K562 (cell line): ENCODE results near the gene PRKG1. TPM values are rescaled to one million over a fixed set of nuclear protein-coding genes. Genes with fewer than 3 reads are reported as not detected.

Experiments used
- ATAC-seq: fragments of 200-7000 bp; cut with Tn5 transposase; 3 replicates; pipeline ENCODE4 v1.9.1; 2020; ENCODE audit warnings: moderate library complexity
- BruUV-seq: library from RNA; stranded (reverse); fragments of 400-500 nt; replicated peaks from 2 replicates; lab custom pipeline; 2021; lab: Mats Ljungman, UMichigan
- CTCF ChIA-PET: fragments of 300-600 bp; formaldehyde crosslinking; extraction: SDS; loops from one replicate; lab custom pipeline; 2021; ENCODE audit warnings: low intra/inter-chr PET ratio; lab: Yijun Ruan, JAX
- POLR2A ChIA-PET: fragments of 300-600, 350-650 bp; sonication (Branson Sonifier 250); formaldehyde crosslinking; extraction: SDS; loops from one replicate; lab custom pipeline; 2021; ENCODE audit warnings: antibody characterized with exemption, inconsistent platforms; lab: Yijun Ruan, JAX
- DNase-seq, 4 experiments: peaks; one replicate each; pipeline versions ENCODE4 v3.0.0 to v3.0.0-alpha.2; 2011 to 2018; ENCODE audit warnings: low spot score in 3 of 4, mixed read lengths in 3 of 4; ENCODE audit errors: extremely low read depth in 1 of 4
- FAIRE-seq: peaks from 2 replicates; lab custom pipeline; 2011; peaks lifted over from hg19 to GRCh38; lab: Jason Lieb, UNC
- H2AFZ ChIP-seq: 2 replicates; pipeline ENCODE4 v1.6.0; 2011; ENCODE audit warnings: low read depth, low read length, control low read depth, inconsistent platforms
- H3K27ac ChIP-seq: fragments of 200-600 bp; 3 replicates; pipeline ENCODE4 v1.8.0; 2011; ENCODE audit warnings: low read depth, mild to moderate bottlenecking, control low read depth, inconsistent platforms, low read length, moderate library complexity, mixed read lengths; ENCODE audit errors: extremely low read depth
- H3K27me3 ChIP-seq, 2 experiments: fragments of 300-600 bp in 1 of 2; 2 replicates in 1 of 2; 3 replicates in 1 of 2; pipeline versions ENCODE4 v1.6.0 to v1.8.0; 2011; ENCODE audit warnings: inconsistent platforms in 2 of 2, low read length in 2 of 2, mild to moderate bottlenecking in 1 of 2, mixed read lengths in 1 of 2, moderate library complexity in 1 of 2; ENCODE audit not compliant: control insufficient read depth in 2 of 2, insufficient read depth in 2 of 2
- H3K36me3 ChIP-seq: fragments of 300-600 bp; 3 replicates; pipeline ENCODE4 v1.8.0; 2011; ENCODE audit warnings: mild to moderate bottlenecking, low read length, inconsistent platforms; ENCODE audit not compliant: control insufficient read depth, insufficient read depth
- H3K4me1 ChIP-seq, 2 experiments: fragments of 200-600 bp in 1 of 2; replicated peaks in 1 of 2; 2 replicates in 1 of 2; 3 replicates in 1 of 2; pipeline versions ENCODE4 v1.5.1 to v1.8.0; 2011; ENCODE audit warnings: inconsistent platforms in 2 of 2, low read length in 2 of 2, mild to moderate bottlenecking in 1 of 2, mixed read lengths in 1 of 2, moderate library complexity in 1 of 2; ENCODE audit not compliant: control insufficient read depth in 2 of 2, insufficient read depth in 2 of 2
- H3K4me2 ChIP-seq: 2 replicates; pipeline ENCODE4 v1.6.1; 2011; ENCODE audit warnings: low read length, control low read depth, inconsistent platforms, mixed read lengths; ENCODE audit not compliant: insufficient read depth
- H3K4me3 ChIP-seq: fragments of 200-600 bp; sonication (generic), shearing (Covaris generic); 2 replicates; pipeline ENCODE4 v1.5.1; 2016; ENCODE audit warnings: control low read depth, inconsistent platforms
- H3K79me2 ChIP-seq: fragments of 200-600 bp; 3 replicates; pipeline ENCODE4 v1.8.0; 2011; ENCODE audit warnings: low read length, inconsistent platforms; ENCODE audit not compliant: control insufficient read depth, insufficient read depth
- H3K9ac ChIP-seq, 2 experiments: 2 replicates each; pipeline versions ENCODE4 v1.6.0 to v1.6.1; 2011; ENCODE audit warnings: low read depth in 2 of 2, low read length in 2 of 2, control low read depth in 1 of 2, inconsistent platforms in 1 of 2, mild to moderate bottlenecking in 1 of 2, mixed read lengths in 1 of 2; ENCODE audit not compliant: insufficient read depth in 1 of 2
- H3K9me1 ChIP-seq: one replicate; pipeline ENCODE4 v1.6.0; 2011; ENCODE audit warnings: inconsistent platforms, mild to moderate bottlenecking, low read length, moderate library complexity; ENCODE audit not compliant: control insufficient read depth, insufficient read depth
- H3K9me3 ChIP-seq: replicated peaks from 2 replicates; pipeline ENCODE4 v1.5.1; 2011; ENCODE audit warnings: low read depth, low read length, inconsistent platforms; ENCODE audit not compliant: control insufficient read depth, insufficient read depth
- H4K20me1 ChIP-seq: replicated peaks from 2 replicates; pipeline ENCODE4 v1.6.1; 2011; ENCODE audit warnings: low read length, inconsistent platforms, mixed read lengths; ENCODE audit not compliant: control insufficient read depth, insufficient read depth
- EWSR1 ChIP-seq: fragments of 450-650 bp; IDR thresholded peaks from 2 replicates; pipeline ENCODE4 v1.6.1; 2018; ENCODE audit warnings: borderline replicate concordance, mild to moderate bottlenecking, low read depth, moderate library complexity; ENCODE audit not compliant: partially characterized antibody
- HNRNPH1 ChIP-seq: fragments of 200-400 bp; formaldehyde crosslinking; optimal IDR thresholded peaks from 2 replicates; pipeline ENCODE3; 2017; ENCODE audit warnings: low read depth, mild to moderate bottlenecking, low read length, moderate library complexity
- HNRNPL ChIP-seq: fragments of 200-400 bp; formaldehyde crosslinking; IDR thresholded peaks from 2 replicates; pipeline ENCODE4 v1.6.1; 2017; ENCODE audit warnings: low read depth, mild to moderate bottlenecking, low read length
- HNRNPUL1 ChIP-seq: fragments of 200-400 bp; formaldehyde crosslinking; IDR thresholded peaks from 2 replicates; pipeline ENCODE4 v1.6.1; 2017; ENCODE audit warnings: low read length
- RFX5 ChIP-seq: IDR thresholded peaks from 2 replicates; pipeline ENCODE4 v1.6.1; 2011; ENCODE audit warnings: low read depth, mild to moderate bottlenecking, improper control_type of control experiment, low read length
- SMAD3 ChIP-seq: fragments of 450-650 bp; formaldehyde crosslinking; conservative IDR thresholded peaks from 2 replicates; pipeline ENCODE4 v1.4.0; 2020; ENCODE audit warnings: mild to moderate bottlenecking
- SPI1 ChIP-seq: IDR thresholded peaks from 2 replicates; pipeline ENCODE4 v1.6.1; 2011; ENCODE audit warnings: low read depth, low read length, control low read depth, borderline replicate concordance
- TFAM ChIP-seq: fragments of 250-450 bp; sonication (Bioruptor Pico); conservative IDR thresholded peaks from 2 replicates; pipeline ENCODE4 v1.5.0; 2021; ENCODE audit warnings: mild to moderate bottlenecking, moderate library complexity
- ZFP1 ChIP-seq: fragments of 450-650 bp; formaldehyde crosslinking; IDR thresholded peaks from 2 replicates; pipeline ENCODE4 v1.4.0; 2020; ENCODE audit warnings: mild to moderate bottlenecking, mixed read lengths
- ZKSCAN1 ChIP-seq: fragments of 150-350 bp; IDR thresholded peaks from 2 replicates; pipeline ENCODE4 v1.6.1; 2016; ENCODE audit warnings: low read depth, low read length
- ZNF445 ChIP-seq: fragments of 250-450 bp; sonication (Bioruptor Pico); IDR thresholded peaks from 2 replicates; pipeline ENCODE4 v1.4.0; 2020; ENCODE audit warnings: low read depth, mild to moderate bottlenecking, moderate library complexity
- ZNF79 ChIP-seq: fragments of 250-450 bp; sonication (Bioruptor Pico); IDR thresholded peaks from 2 replicates; pipeline ENCODE4 v1.4.0; 2020; ENCODE audit warnings: low read depth, mild to moderate bottlenecking, moderate library complexity
- WGBS: fragments of 100-300 bp; shearing (Covaris generic); methylation state at CpG from one replicate; pipeline ENCODE4 v1.1.6; 2016; ENCODE audit warnings: low coverage, mixed read lengths; ENCODE audit not compliant: insufficient coverage; ENCODE audit errors: missing lambda C conversion rate; 5-methylcytosine and 5-hydroxymethylcytosine counted together
- in situ Hi-C: fragments of 300-500 bp; cut with MboI; formaldehyde crosslinking; loops from 4 replicates; pipeline ENCODE4 v1.15.0; 2018; ENCODE audit warnings: inconsistent platforms, mixed read lengths
- intact Hi-C: fragments of 100-400 bp; cut with micrococcal nuclease; formaldehyde crosslinking; loops from 2 replicates; pipeline ENCODE4 v1.14.2; 2022
- polyA plus RNA-seq, 8 experiments: library from polyadenylated mRNA; depleted of rRNA in 4 of 8; stranded (reverse) in 5 of 8; unstranded in 3 of 8; fragments of >200 nt; fragmentation: Nextera tagmentation in 2 of 8; fragmentation: Illumina TruSeq in 1 of 8; extraction: Ambion mirVana in 2 of 8; extraction: Trizol in 1 of 8; gene quantifications; 2 replicates each; pipeline versions ENCODE4 v1.2.1 to v1.2.3, GENCODE V29; 2011 to 2014; ENCODE audit warnings: inconsistent platforms in 1 of 8, missing spikeins in 1 of 8
- total RNA-seq, 7 experiments: library from RNA; depleted of rRNA in 6 of 7; stranded (reverse); fragments of >200 nt in 6 of 7; fragmentation: Illumina TruSeq in 2 of 7; extraction: Trizol in 2 of 7; gene quantifications; 2 replicates each; pipeline versions ENCODE4 v1.2.1 to v1.2.3, GENCODE V29; 2011 to 2021; ENCODE audit warnings: low replicate concordance in 1 of 7
- TF ChIP-seq, protein P1 (sequence below): sonication (generic); IDR thresholded peaks from 2 replicates; pipeline ENCODE4 v1.6.1; 2016
- TF ChIP-seq, protein P2 (sequence below): IDR thresholded peaks from 3 replicates; pipeline ENCODE4 v1.6.1; 2011; ENCODE audit warnings: borderline replicate concordance, mild to moderate bottlenecking, moderate library complexity; ENCODE audit not compliant: insufficient read length; ENCODE audit errors: extremely low read depth
- TF ChIP-seq, protein P3 (sequence below): IDR thresholded peaks from 2 replicates; pipeline ENCODE4 v1.6.1; 2014; ENCODE audit warnings: antibody characterized with exemption

PRKG1 gene
- total and polyA plus RNA-seq, 9 of the 15 experiments (the other 6 are each of a cell fraction or from before 2014, with no cell fraction given) = 0.22 TPM; not detected in 8

GRCh38 chr10:52066383-52066782, 992.1 kb downstream of the PRKG1 start (continued):
- TF ChIP-seq, protein P1, sequence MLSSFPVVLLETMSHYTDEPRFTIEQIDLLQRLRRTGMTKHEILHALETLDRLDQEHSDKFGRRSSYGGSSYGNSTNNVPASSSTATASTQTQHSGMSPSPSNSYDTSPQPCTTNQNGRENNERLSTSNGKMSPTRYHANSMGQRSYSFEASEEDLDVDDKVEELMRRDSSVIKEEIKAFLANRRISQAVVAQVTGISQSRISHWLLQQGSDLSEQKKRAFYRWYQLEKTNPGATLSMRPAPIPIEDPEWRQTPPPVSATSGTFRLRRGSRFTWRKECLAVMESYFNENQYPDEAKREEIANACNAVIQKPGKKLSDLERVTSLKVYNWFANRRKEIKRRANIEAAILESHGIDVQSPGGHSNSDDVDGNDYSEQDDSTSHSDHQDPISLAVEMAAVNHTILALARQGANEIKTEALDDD = no peak
- TF ChIP-seq, protein P2, sequence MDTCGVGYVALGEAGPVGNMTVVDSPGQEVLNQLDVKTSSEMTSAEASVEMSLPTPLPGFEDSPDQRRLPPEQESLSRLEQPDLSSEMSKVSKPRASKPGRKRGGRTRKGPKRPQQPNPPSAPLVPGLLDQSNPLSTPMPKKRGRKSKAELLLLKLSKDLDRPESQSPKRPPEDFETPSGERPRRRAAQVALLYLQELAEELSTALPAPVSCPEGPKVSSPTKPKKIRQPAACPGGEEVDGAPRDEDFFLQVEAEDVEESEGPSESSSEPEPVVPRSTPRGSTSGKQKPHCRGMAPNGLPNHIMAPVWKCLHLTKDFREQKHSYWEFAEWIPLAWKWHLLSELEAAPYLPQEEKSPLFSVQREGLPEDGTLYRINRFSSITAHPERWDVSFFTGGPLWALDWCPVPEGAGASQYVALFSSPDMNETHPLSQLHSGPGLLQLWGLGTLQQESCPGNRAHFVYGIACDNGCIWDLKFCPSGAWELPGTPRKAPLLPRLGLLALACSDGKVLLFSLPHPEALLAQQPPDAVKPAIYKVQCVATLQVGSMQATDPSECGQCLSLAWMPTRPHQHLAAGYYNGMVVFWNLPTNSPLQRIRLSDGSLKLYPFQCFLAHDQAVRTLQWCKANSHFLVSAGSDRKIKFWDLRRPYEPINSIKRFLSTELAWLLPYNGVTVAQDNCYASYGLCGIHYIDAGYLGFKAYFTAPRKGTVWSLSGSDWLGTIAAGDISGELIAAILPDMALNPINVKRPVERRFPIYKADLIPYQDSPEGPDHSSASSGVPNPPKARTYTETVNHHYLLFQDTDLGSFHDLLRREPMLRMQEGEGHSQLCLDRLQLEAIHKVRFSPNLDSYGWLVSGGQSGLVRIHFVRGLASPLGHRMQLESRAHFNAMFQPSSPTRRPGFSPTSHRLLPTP = no peak
- TF ChIP-seq SPI1 = no peak
- no peak for TF ChIP-seq RFX5

GRCh38 chr10:52068485-52068884, 994.2 kb downstream of the PRKG1 start:
- Histone ChIP-seq H3K9me1 (no peaks in the 10 kb centered on the region), H3K9me3 (no peaks in the 10 kb centered on the region), H4K20me1 (no peaks in the 10 kb centered on the region), H2AFZ (no peak overlapping the region), H3K4me3 (no peak overlapping the region), H3K9ac (no peak overlapping the region), H3K27ac (no peak overlapping the region), H3K79me2 (no peaks in the 10 kb centered on the region), H3K4me2 (no peak overlapping the region), H3K27me3 (no peaks in the 10 kb centered on the region), H3K4me1 (no peaks in the 10 kb centered on the region), H3K36me3 (no peaks in the 10 kb centered on the region)
- POLR2A ChIA-PET = no interaction called here
- CTCF ChIA-PET = no interaction called here
- no TSS peak for BruUV-seq
- in situ Hi-C loops (no loop called here), intact Hi-C loops (no loop called here)
- FAIRE-seq = no peak
- no peak for ATAC-seq
- 0% methylated on average over 1 of the region's 1 CpG for WGBS
- DNase-seq = no peak
- TF ChIP-seq EWSR1 = no peak
- no peak for TF ChIP-seq TFAM
- TF ChIP-seq SMAD3 (CRISPR knock-in tag) = no peak
- TF ChIP-seq, protein P3, sequence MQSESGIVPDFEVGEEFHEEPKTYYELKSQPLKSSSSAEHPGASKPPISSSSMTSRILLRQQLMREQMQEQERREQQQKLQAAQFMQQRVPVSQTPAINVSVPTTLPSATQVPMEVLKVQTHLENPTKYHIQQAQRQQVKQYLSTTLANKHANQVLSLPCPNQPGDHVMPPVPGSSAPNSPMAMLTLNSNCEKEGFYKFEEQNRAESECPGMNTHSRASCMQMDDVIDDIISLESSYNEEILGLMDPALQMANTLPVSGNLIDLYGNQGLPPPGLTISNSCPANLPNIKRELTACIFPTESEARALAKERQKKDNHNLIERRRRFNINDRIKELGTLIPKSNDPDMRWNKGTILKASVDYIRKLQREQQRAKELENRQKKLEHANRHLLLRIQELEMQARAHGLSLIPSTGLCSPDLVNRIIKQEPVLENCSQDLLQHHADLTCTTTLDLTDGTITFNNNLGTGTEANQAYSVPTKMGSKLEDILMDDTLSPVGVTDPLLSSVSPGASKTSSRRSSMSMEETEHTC = no peak
- TF ChIP-seq HNRNPL = no peak
- no peak for TF ChIP-seq ZNF445 (CRISPR knock-in tag)
- no peak for TF ChIP-seq ZNF79
- TF ChIP-seq ZKSCAN1 = no peak
- TF ChIP-seq HNRNPH1 = no peak
- TF ChIP-seq HNRNPUL1 = no peak
- TF ChIP-seq ZFP1 = no peak
